ENCODE data around the gene FOXS1.

The FOXS1 gene

DNA sequence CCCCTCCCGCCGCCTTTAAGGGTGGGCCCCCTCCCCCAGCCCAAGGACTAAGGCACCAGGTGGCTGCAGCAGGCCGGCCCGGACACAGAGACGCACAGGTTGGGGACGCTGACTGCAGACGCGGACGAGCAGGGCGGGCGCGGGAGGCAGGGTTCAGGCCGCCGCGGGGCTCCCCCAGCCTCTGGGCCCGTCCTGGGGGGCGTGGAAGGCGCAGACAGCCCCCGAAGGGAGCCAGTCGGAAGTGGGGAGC lies 15.7 kb upstream of the FOXS1 start:
- DNase-seq (ENCODE audit: low read depth), result no peak

DNA sequence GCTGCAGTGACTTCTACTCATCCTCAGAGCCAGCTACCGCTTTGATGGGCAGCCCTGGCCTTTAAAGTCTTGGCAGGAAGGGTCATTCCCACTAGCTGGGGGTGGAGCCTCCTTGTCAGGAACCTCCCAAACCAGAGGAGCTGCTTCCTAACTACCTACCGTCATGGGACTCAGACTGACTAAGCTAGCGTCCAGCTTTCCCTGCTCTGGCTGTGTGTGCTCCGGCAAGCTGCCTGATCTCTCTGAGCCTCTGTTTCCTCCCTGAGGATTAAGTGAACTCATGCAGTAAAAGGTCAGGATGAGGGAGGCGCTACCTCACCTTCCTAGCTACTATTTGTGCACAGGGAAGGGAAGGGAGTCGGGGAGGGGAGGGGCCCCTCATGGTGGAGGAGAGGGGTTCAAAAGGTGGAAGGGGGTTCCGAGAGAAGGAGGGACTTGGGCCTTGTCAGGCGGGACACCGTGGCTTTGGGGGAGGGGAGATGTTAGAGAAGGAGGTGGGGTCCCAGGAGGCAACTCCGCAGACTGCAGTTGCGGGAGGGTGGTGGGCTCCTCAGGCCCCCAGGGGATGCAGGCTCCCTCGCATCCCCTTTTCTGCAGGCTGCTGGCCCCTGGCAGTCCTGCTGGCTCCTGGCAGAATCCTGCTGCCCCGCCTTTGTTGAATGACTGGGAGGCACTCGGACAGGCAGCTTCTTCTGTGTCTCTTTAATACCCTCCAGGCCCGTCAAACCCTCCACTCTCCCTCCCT lies 15.2 kb upstream of the FOXS1 start:
- DNase-seq (ENCODE audit: low read depth), result no peak

DNA sequence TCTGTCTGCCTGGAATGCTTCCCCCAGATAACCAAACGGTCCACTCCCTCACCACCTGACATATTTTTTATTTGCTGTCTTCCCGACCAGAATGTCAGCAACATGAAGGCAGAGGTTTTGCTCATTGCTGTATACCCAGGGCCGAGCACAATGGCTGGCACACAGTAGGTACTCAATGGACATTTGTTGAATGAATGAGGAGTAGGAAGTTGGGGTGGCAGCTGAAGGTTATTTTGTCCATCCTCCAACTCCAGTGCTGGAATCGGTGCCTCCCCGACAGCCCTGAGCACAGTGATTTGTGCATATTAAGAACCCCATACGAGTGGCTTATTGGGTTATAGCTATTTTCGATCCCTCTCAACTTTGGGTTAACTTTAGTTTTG lies 14.6 kb upstream of the FOXS1 start:
- DNase-seq (ENCODE audit: low read depth), result no peak

DNA sequence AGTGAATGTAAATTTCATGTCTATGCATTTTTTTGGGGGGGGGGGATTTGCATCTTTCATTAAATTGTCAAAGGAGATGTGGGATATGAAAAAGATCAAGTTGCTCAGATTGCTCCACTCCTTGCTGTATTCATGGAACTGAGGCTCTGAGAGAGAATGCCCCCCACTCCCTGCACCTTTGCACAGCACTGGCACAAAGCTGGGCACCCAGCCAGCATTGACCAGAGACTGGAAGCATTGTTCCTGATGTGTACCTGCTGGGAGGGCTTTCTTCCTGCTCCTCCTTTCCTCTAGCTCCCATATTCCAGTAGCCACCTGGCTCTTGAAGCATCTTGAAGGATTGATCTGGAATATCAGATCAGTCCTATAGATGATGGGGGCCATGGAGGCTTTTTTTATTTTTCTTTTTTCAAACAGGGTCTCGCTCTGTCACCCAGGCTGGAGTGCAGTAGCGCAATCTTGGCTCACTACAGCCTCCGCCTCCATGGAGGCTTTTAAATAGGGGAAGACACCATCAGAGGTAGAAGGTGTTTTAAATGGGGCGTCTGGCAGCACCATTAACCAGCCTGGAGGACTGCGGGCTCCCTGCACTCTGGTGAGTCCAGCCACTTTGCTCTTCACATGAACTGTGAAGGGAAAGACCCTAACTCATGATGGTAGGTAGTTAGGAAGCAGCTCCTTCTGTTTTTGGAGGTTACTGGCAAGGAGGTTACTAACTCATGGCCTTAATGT lies 14.0 kb upstream of the FOXS1 start:
- no peak for DNase-seq (ENCODE audit: low read depth)

DNA sequence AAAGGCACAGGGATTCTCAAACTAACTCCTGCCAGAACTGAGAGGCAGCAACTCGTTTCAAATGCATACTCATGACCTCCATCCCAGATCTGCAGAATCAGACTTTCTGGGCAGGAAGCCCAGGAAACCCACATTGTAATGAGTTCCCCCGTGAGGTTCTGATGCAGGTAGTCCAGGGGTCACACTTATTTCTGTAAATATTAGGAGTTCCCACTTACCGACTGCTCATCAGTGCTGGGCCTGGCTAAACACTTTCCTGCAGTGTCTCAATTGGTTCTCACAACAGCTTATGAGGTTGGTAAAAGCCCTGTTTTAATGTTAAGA lies 13.3 kb upstream of the FOXS1 start:
- DNase-seq (ENCODE audit: low read depth), result no peak

DNA sequence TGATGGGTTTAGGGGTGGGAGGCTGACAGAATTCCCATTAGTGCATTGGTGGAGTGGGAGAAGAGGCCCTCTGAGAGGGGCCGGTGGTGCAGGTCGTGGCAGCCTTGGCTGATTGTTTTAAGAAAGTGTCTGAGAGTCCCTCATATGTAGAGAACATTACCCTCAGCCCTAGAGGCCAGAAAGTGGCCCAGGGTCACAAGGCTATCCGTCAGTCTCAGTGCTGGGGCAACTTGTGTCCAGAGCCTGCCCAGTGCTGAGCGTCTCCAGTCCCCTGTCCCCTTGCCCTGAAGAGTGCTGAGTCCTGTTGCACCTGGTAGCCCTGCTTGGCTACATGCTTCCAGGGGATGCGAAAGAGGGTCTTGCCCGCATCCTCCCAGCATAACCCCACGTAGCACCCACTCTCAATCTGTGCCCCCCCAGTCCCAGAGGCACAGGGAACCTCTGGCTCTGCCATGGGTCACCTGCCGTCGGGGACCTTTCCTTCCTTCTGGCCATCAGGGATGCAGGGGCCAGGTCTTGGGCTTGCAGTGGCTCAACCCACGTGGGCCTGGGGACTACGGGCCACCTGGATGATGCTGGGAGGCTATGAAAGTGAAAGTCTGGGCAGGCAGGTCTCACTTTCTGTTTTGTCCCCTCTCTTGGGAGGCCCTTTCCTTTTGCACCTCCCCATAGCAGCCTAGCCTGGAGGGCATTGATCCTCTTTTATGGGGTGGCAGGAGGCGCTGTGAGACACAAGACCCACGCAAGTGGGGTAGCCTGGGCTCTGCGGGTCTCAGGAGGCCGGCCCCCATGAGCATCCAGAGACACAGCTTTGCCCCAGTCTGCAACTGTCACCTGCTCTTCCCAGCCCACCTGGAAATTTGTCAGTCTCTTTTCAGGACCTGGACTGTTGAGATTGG lies 12.7 kb upstream of the FOXS1 start:
- DNase-seq (ENCODE audit: low read depth), result no peak

DNA sequence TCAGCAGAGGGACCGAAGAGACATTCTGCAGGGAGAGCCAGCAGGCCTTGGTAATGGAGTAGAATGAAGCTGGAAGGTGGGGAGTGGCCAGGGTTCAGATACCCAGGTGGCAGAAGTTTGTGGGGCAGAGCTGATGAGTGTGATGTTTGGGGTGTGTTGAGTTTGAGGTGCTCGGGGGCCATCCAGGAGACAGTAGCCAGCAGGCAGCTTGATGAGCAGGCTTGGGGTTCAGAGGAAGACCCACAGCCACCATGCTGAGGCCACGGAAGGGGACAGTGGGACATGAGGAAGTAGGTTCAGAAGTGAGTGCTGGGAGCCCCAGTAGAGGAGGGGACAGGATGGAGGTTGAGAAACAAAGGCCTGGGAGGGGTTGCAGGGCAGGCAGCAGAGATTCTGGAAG lies 11.1 kb upstream of the FOXS1 start:
- DNase-seq (ENCODE audit: low read depth), result no peak

DNA sequence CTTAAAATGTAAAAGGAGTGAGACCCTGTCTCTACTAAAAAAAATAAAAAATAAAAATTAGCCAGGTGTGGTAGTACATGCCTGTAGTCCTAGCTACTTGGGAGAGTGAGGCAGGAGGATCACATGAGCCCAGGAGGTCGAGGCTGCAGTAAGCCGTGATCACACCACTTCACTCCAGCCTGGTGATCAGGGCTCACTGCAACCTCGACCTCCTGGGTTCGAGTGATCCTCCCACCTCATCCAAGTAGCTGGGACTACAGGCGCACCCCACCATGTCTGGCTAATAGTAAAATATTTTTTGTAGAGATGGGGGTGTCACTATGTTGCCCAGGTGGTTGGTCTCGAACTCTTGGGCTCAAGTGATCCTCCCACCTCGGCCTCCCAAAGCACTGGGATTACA lies 8.1 kb upstream of the FOXS1 start:
- no peak for DNase-seq (ENCODE audit: low read depth)

DNA sequence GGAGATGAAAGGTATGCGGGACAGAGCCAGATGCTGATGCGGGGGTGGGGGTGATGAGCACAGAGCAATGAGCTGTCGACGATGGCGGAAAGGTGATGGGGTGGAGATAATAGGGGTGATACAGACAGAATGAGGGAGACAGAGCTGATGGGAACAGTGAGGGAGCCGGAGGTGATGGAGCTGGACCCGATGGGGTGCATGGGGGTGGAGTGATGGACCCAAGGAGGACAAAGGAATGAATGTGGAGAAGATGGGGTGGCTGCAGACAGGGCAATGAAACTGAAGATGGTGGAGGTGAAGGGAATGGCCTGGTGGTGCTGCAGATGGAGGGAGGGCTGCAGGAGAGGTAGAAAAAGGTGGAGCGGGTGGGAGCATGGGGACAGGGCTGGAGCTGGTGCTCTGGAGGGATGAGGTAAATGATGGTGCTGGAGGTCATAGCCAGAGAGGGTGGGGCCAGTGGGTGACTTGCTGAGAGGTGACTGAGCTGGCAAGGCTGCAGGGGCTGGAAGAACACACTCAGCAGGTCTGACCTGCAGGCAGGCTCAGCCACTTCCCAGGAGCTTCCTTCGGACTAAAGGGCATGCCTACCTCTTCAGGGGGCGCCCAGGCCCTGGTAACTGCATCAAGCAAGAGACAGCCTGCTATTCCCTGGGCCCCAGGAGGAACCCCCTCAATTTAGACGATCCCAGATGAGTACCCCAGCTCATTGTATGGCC lies 6.0 kb upstream of the FOXS1 start:
- no peak for DNase-seq (ENCODE audit: low read depth)

DNA sequence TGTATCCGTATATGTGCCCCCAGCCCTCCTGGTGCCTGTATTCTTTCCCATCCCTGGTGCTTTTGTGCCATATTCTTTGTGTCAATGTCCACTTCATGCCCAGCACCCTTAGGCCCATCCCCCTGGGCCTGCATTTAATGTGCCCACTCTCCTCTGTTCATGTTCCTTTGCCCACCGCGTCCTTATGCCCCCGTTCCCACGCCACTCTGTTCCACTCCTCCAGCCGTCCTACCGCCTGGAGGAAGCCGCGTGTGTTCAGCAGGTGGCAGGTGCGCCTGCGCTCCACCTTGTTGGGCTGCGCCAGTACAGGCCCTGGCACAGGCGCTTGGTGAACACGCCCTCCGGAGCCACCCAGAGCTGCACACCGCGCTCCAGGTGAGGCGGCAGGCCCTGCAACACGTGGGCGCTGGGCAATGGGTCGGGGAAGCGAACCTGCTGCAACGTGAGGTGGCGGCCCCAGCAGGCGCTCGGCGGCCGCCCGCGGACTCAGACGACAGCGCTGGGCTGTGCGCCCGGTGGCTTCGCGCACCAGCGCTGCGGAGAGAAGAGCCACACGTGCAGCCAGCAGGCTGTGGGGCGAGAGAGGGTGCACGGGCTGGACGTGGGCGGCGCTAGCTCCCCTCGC lies 4.0 kb upstream of the FOXS1 start:
- DNase-seq (ENCODE audit: low read depth), result no peak

DNA sequence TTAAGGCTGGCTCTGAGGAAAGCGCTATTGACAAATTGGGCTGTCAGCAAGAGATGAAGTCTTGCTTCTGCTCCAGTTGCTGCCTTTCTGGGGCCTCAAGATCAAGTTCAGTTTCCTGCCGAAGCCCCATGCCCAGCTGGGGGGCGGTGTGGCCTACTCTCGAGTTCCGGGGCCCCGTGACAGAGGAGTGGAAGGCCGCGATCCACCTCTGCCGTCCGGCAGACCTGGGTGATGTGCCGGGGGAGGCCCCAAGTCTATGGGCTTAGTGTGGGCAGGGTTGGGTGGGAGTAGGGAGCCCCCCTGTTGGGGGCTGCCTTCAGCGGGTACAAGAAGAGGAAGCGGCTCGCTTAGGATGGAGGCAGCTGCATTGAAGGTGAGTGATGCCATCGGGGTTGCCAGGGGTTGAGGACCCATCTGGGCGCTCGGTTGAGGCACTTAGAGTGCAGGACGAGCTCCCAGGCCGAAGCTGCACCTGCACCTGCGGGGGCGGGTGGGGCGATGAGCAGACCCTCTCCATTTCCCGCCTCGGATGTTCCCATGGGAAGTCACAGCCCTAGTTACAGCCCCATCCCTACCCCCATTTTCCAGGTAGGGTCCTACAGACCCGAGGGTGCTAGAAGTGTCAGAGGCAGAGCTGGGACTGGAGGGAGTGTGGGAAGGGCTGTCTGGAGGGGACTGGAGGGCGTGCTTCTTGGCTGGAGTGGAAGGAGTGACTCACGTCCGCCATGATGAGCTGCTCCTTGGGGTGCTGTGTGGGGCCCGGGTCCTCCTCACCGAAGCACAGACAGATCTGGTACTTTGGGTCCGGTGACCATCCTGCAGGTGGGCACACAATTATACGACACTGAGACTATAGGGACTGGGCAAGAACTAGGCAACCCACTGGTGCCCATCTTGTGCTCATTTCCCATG lies 2.9 kb upstream of the FOXS1 start:
- no peak for DNase-seq (ENCODE audit: low read depth)

DNA sequence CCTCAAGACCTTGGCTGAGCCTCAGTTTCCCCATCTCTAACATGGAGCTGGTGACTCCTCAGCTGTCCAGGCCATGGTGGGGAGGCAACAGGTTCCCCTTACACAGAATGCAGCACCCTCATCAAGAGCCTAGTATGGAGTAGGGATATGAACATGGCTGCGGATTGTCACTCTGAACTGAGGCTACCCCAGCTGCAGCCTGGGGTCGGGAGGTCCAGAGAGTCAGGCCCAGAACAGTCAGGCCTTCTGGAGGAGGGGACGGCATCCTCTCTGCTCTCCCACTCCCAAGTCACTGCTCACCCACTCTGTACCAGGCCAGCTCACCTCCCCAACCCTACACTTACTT lies 1.4 kb upstream of the FOXS1 start:
- DNase-seq (ENCODE audit: low read depth), result no peak

DNA sequence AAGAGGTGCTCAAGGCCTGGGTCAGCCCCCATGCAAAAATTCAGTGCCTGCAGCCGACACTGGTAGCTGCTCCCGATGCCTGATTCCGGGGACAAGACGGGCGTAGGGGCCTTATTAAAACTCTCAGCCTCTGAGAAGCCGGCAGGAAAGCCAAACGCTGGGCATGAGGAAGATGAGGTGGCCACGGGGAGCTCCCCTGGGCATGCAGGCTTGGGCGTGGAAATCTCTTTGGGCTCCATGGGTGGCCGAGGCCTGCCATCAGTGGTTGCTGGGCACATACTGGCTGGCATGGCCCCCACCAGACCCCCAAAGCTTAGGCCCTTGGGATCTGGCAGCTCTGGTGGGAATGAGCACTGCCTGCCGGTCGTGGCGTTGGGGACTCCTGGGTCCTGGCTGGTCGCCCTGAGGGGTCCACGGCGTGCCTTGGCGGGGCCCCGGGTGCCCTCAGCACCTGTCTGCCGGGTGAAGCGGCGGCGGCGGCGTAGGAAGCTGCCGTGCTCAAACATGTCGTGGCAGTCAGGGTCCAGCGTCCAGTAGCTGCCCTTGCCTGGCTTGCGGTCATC lies 586 bp downstream of the FOXS1 start:
- no peak for DNase-seq (ENCODE audit: low read depth)

DNA sequence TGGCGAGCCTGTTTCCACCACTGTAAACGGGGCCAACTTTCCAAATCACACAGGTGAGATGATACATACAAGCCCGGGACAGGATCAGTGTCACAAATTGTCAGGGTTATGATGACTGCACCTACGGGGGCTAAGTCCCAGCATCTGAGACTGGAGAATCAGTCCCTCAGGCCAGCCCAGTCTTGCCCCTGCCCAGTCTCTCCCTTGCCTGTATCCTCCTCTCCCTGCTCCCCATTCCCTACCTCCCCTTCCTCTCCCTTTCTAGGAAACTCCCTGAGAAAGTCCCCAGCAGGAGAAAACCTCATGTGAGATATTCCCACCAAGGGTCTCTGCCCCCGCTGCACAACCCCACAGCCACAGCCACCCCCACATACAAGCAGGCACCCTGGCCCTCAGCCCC lies 1.5 kb downstream of the FOXS1 start:
- no peak for DNase-seq (ENCODE audit: low read depth)

DNA sequence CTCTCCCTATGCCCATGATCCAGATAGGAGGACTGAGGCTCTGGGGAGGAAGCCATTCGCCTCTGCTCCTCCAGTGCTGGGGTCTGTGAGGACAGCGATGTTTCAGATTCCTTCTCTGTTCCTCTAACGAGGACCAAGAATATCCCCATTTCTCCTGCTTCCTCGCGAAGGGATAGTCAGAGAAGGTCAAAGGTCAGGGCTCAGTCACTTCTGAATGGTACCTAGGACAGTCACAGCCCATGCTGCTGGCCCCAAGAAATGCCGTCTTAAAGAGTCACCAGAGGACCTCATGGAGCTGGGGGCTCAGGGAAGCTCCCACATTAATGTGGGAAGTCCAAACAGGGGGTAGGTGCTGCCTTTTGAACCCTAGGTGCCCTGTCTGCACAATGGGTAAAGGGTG lies 2.1 kb downstream of the FOXS1 start:
- DNase-seq (ENCODE audit: low read depth), result no peak

DNA sequence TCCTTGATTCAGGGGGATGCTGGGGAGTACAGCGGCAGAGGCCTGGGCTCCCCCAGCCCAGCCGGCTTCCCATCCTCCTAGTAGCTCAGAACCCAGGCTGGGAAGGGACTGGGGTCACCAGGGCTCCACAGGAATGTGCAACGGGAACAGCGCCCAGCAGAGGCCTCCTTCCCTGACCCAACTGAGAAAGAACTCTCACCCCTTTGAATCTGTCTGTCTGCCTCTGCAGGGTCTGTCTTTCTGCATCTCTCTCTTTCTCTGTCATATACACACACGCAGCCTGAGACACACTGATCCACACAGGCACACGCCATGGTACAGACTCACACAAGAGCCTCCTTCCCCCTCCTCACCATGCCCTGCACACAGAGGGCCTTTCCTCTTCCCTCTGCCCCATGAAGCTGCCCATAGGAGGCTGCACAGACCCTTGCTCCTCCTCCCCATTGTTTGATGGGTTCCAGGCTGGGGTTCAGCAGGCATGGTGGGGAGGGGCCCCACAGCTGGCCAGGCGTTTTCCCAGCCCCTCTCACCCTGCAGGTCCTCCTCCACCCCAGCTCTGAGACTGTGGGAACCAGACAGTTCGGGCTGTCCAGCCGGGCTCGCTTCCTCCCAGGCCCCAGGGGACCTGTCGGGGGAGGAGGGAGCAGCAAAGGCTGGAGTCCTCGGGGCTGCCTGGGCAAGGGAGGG lies 2.8 kb downstream of the FOXS1 start:
- DNase-seq (ENCODE audit: low read depth), result no peak

DNA sequence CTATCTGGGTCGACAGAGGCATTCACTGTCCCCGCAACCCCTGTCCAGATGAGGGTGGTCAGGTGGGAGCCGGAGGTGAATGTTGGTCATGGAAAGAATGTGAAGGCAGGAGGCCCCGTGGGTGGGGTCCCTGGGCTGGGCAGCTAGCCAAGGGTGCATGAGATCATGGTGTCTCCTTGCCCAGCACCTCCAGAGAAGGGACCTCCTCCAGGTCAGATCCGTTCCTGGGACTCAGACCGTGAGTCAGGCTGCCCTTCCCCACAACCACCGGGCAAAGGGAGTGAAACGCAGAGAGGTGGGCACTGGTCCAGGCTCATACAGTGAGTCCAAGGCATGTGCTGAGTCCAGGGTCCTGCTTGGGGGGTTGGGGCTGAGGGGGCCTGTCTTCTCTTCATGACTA lies 3.5 kb downstream of the FOXS1 start:
- no peak for DNase-seq (ENCODE audit: low read depth)

DNA sequence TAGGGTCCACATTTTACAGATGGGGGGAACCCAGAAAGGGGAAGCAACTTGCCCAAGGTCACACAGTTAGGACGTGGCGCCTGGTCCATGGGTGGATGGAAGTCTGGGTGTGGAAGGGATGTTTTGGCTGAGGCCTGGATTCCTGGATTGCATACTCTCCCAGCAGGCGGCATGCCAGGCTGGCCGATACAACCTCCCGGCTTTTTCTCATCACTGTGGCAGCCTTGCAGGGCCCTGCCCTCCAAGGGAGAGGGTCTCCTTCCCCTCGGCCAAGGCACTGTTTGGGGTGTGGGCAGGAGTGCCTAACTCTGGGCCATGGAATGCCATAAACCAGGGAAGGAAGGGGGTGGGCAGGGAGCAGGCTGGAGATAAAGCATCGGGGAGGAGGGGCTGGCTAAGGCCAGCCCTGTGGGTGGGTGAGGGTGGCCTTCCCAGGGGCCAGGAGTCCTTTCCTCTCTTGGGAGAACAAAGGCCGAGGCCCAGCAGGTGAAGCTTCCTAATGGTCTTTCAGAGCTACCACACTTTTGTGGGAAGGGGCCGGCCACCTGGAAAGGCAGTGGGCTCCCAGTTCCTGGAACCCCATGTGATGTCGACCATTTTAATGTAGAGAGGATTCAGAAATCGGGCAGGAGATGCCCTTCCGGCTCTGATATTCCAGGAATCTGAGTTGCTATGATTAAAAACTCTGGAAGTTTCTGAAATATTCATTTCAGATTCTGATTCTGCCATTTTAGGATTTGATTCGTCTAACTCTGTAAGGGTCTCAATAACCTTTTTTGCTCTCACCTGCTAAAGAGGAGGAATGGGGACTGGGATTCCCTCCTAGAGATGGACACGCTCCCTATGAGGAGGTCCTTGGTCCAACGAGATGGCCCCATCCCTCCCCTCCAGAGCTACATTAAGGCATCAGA lies 4.2 kb downstream of the FOXS1 start:
- DNase-seq (ENCODE audit: low read depth), result no peak

DNA sequence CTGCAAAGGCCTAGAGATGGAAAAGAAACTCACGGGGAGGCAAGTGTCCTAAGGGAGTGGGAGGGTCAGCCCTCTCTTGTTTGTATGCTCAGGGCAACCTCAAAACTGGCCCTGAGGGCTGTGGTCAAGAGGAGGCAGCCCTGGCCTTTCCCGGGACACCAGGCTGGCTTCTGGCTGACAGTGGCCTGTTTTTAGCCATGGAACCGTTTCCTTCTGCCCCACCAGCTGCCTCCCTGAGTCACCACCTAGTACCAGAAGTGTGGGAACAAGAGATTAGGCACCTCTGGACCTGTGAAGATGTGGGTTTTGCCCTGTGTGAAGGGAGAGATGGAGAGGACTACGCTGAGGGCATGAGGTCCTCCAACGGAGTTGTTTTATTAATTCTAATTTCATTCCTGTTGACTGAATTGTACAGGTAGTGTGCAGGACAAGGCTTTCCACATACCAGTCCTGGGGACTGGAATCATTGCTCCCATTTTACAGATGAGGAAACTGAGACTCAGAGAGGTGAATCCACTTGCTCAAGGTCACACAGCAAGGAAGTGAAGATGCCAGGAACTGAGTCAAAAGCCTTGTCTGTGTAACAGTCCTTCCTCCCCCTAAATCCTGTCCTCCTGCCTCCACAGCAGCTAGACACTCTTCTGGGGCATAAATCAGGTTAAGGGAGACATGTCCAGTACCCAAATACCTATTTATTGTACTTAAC lies 5.5 kb downstream of the FOXS1 start:
- DNase-seq (ENCODE audit: low read depth), result no peak

All from CMK (cell line).